Measurements from ENCODE around the gene PYDC1. TPM values are rescaled to one million over a fixed set of nuclear protein-coding genes. Genes with fewer than 3 reads are reported as not detected.

PYDC1 gene
- total and polyA plus RNA-seq, 2 of the 13 experiments (the other 11 are each of a cell fraction or from before 2014, with no cell fraction given): not detected

GRCh38 chr16:31179747-31180459, 37.0 kb downstream of the PYDC1 start, which contains the start of gene FUS (continued):
- TF ChIP-seq SRSF9 (IDR thresholded peaks at IDR 0.05; ENCODE audit: borderline replicate concordance, insufficient read depth, low read depth, low read length, poor library complexity, severe bottlenecking): no peak
- TF ChIP-seq NFIC (IDR thresholded peaks at IDR 0.05; ENCODE audit: low read length): 0 out of 2 replicates have a peak, but pooled peaks have one; percentile 56
- TF ChIP-seq GATAD1 (CRISPR knock-in tag; IDR thresholded peaks at IDR 0.05): peak; percentile 35
- peak; percentile 95 for TF ChIP-seq NR1H2 (CRISPR knock-in tag; IDR thresholded peaks at IDR 0.05; ENCODE audit: borderline replicate concordance, low read depth)
- TF ChIP-seq TAF15 (IDR thresholded peaks at IDR 0.05; ENCODE audit: low read depth, low read length, poor library complexity, severe bottlenecking): peak; percentile 48
- TF ChIP-seq MYPOP (CRISPR knock-in tag; IDR thresholded peaks at IDR 0.05): peak; percentile 92
- TF ChIP-seq PHB2 (IDR thresholded peaks at IDR 0.05; ENCODE audit: partially characterized antibody): no peak
- peak; percentile 89 for TF ChIP-seq SRSF4 (IDR thresholded peaks at IDR 0.05; ENCODE audit: low read depth, low read length, poor library complexity, severe bottlenecking)
- TF ChIP-seq BRD4 (CRISPR knock-in tag; IDR thresholded peaks at IDR 0.05): peak; percentile 95
- peak; percentile 88 for TF ChIP-seq ZNF891 (CRISPR knock-in tag; IDR thresholded peaks at IDR 0.05)
- peak; percentile 95 for TF ChIP-seq FOXC1 (CRISPR knock-in tag; IDR thresholded peaks at IDR 0.05; ENCODE audit: borderline replicate concordance)
- peak; percentile 70; the same call in 1 of the 2 replicates for TF ChIP-seq ELF4 (CRISPR knock-in tag; IDR thresholded peaks at IDR 0.05; ENCODE audit: borderline replicate concordance)
- TF ChIP-seq MED1 (CRISPR knock-in tag; IDR thresholded peaks at IDR 0.05): peak; percentile 61
- peak; percentile 68; the same call in 1 of the 2 replicates for TF ChIP-seq HOMEZ (CRISPR knock-in tag; IDR thresholded peaks at IDR 0.05; ENCODE audit: low read depth)
- TF ChIP-seq BRCA1 (CRISPR knock-in tag; IDR thresholded peaks at IDR 0.05): peak; percentile 92
- TF ChIP-seq ZBTB46 (CRISPR knock-in tag; IDR thresholded peaks at IDR 0.05; ENCODE audit: borderline replicate concordance): no peak
- no peak for TF ChIP-seq ZFP36 (IDR thresholded peaks at IDR 0.05; ENCODE audit: borderline replicate concordance, low read depth, low read length, partially characterized antibody)
- TF ChIP-seq ATF3 (CRISPR knock-in tag; IDR thresholded peaks at IDR 0.05): peak; percentile 80
- TF ChIP-seq SMYD3 (CRISPR knock-in tag; IDR thresholded peaks at IDR 0.05): peak; percentile 89
- TF ChIP-seq NFE2 (CRISPR knock-in tag; IDR thresholded peaks at IDR 0.05): peak; percentile 30; the same call in 1 of the 2 replicates
- no peak; the same call in 1 of the 2 replicates for TF ChIP-seq ZNF460 (CRISPR knock-in tag; IDR thresholded peaks at IDR 0.05; ENCODE audit: borderline replicate concordance)
- TF ChIP-seq ZNF605 (CRISPR knock-in tag; IDR thresholded peaks at IDR 0.05): peak; percentile 14; the same call in 1 of the 2 replicates
- no peak; the same call in 1 of the 2 replicates for TF ChIP-seq ZNF878 (CRISPR knock-in tag; IDR thresholded peaks at IDR 0.05)
- TF ChIP-seq XBP1 (CRISPR knock-in tag; IDR thresholded peaks at IDR 0.05): 0 out of 2 replicates have a peak, but pooled peaks have one; percentile 53
- TF ChIP-seq KDM3A (CRISPR knock-in tag; IDR thresholded peaks at IDR 0.05; ENCODE audit: low read depth): peak; percentile 91; the same call in 1 of the 2 replicates

Data from HepG2 (cell line).